ENCODE results near the gene IRAK2.
"Not testable (repeated sequence)": the region's sequence is repeated elsewhere in the genome, so short reads cannot be mapped to it uniquely, and the experiment has no call there.

IRAK2 gene

DNA sequence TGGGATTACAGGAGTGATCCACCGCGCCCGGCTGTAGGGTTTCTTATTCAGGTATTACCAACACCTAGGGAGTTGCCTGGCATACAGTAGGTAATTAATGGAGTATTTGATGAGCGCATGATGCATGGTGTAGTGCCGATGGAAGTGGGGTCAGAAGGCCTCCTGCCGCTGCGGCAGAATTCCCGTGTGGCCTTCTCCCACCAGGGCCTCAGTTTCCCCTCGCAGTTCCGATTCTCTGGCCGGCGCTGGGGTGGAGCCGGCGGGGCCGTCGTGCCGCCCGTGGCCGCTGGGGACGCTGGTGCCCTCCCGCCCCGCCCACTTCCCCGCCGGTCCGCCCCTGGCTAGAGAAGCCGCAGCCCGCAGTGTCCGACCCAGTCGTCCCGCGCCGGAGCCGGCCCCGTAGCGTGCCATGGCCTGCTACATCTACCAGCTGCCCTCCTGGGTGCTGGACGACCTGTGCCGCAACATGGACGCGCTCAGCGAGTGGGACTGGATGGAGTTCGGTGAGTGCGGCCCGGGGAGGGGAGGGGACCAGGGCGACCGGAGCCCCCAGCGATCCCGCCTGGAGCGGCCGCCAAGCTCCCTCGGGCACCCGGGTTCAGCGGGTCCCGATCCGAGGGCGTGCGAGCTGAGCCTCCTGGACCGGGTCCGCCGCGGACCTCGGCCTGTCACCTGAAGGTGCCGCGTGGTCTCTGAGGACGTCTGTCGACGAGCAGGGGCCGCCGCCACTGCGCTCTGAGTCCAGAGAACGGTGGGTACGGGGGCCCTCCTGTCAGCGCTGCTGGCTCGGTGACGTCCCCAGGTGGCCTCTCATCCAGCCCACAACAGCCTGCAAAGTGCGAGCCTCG, at the start of gene IRAK2:
Gene IRAK2 (plus strand): TSS at position 374 of the 848 bp plus-strand sequence. CDS start 36 bp downstream, at position 410.
- peak within 1 kb of the TSS; percentile 65 for H3K9ac ChIP-seq (ENCODE audit: low read length)
- H3K27me3 ChIP-seq (ENCODE audit: control insufficient read depth, insufficient read depth, low read length) = peaks cover 6% of the 10 kb centered on the region
- no peaks in the 10 kb centered on the region for H3K36me3 ChIP-seq (ENCODE audit: control insufficient read depth, insufficient read depth, low read length)
- no peaks in the 10 kb centered on the region for H3K4me1 ChIP-seq (ENCODE audit: control insufficient read depth, insufficient read depth, low read length)
- H3K27ac ChIP-seq (ENCODE audit: low read depth, low read length) = no peak within 1 kb of the TSS
- H3K4me3 ChIP-seq (ENCODE audit: low read depth, low read length) = peak within 1 kb of the TSS; percentile 86
- peaks cover 17% of the 10 kb centered on the region for H3K9me3 ChIP-seq (ENCODE audit: control insufficient read depth, insufficient read depth, low read depth, low read length)

DNA sequence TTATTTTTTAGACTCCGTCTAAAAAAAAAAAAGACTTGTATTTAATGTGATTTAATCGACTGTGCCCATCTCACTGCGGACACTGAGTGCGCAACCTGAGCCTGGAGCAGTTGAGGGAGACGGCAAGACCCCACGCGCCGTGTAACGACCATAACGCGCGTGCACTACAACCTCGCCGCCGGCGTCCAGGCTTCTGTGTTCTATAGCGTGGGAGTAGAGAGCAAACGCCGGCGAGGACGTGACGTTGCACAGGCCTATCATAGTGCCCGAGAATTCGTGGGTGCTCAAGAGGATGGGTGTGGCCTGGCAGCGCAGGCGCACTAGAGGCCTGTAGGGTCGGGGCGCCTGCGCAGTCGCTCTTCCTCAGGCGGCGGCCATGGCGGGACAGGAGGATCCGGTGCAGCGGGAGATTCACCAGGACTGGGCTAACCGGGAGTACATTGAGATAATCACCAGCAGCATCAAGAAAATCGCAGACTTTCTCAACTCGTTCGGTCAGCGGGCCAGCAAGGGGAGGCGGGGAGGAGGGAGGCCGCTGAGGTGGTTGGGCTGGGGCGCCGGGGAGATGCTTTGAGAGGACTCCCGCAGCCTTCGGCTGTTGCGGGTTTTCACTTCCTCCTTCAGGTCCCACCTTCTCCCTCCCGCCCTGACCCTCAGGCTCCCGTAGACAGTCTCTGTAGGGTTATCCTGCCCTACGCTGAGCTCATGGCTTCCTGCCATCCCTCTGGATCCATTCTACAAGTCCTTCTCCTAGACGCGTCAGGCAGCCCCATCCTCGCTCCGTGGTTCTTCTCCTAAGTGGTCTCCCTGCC, 49.2 kb upstream of the IRAK2 start, which contains the start of gene BRK1:
Gene BRK1 (plus strand): TSS at position 350 of the 812 bp plus-strand sequence. CDS start 27 bp downstream, at position 377.
- Histone ChIP-seq H3K36me3 (ENCODE audit: control insufficient read depth, insufficient read depth, low read length) (peaks cover 8% of the 10 kb centered on the region; the same call in 1 of the 2 replicates), H3K27me3 (ENCODE audit: control insufficient read depth, insufficient read depth, low read length) (no peaks in the 10 kb centered on the region), H3K27ac (ENCODE audit: low read depth, low read length) (peak within 1 kb of the TSS; percentile 72), H3K4me3 (ENCODE audit: low read depth, low read length) (peak within 1 kb of the TSS; percentile 97), H3K4me1 (ENCODE audit: control insufficient read depth, insufficient read depth, low read length) (peaks cover 6% of the 10 kb centered on the region; the same call in 1 of the 2 replicates), H3K9ac (ENCODE audit: low read length) (peak within 1 kb of the TSS; percentile 84), H3K9me3 (ENCODE audit: control insufficient read depth, insufficient read depth, low read depth, low read length) (no peaks in the 10 kb centered on the region)

DNA sequence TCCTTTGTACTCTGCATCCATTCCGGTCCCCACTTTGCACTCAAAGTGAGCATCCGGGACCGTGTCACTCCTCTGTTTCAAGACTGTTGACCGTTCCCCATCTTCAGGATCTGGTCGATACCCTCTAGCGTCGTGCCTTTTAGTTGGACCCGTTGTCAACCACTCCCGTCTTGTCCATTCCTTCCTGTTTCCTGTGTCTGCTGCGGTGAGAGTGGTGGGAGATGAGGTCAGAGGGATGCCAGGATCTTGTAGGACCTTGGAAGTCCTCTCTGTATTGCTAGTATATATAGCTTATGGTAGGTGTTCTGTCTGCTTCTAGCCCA, 48.6 kb upstream of the IRAK2 start:
- peak overlapping the region; percentile 97 for H3K4me3 ChIP-seq (ENCODE audit: low read depth, low read length)
- peak overlapping the region; percentile 84 for H3K9ac ChIP-seq (ENCODE audit: low read length)
- H3K27me3 ChIP-seq (ENCODE audit: control insufficient read depth, insufficient read depth, low read length) = no peaks in the 10 kb centered on the region
- H3K9me3 ChIP-seq (ENCODE audit: control insufficient read depth, insufficient read depth, low read depth, low read length) = no peaks in the 10 kb centered on the region
- H3K27ac ChIP-seq (ENCODE audit: low read depth, low read length) = no peak overlapping the region
- H3K36me3 ChIP-seq (ENCODE audit: control insufficient read depth, insufficient read depth, low read length) = peaks cover 13% of the 10 kb centered on the region
- H3K4me1 ChIP-seq (ENCODE audit: control insufficient read depth, insufficient read depth, low read length) = peaks cover 6% of the 10 kb centered on the region; the same call in 1 of the 2 replicates

- peaks cover 17% of the 10 kb centered on the region for H3K36me3 ChIP-seq (ENCODE audit: control insufficient read depth, insufficient read depth, low read length)
- H3K27ac ChIP-seq (ENCODE audit: low read depth, low read length) = no peak overlapping the region
- H3K27me3 ChIP-seq (ENCODE audit: control insufficient read depth, insufficient read depth, low read length) = no peaks in the 10 kb centered on the region
- no peak overlapping the region for H3K9ac ChIP-seq (ENCODE audit: low read length)
- peak overlapping the region; percentile 97 for H3K4me3 ChIP-seq (ENCODE audit: low read depth, low read length)
- H3K4me1 ChIP-seq (ENCODE audit: control insufficient read depth, insufficient read depth, low read length) = peaks cover 6% of the 10 kb centered on the region; the same call in 1 of the 2 replicates
- H3K9me3 ChIP-seq (ENCODE audit: control insufficient read depth, insufficient read depth, low read depth, low read length) = no peaks in the 10 kb centered on the region
Measured at GRCh38 chr3:10116928-10117327, 47.8 kb upstream of the IRAK2 start.

DNA sequence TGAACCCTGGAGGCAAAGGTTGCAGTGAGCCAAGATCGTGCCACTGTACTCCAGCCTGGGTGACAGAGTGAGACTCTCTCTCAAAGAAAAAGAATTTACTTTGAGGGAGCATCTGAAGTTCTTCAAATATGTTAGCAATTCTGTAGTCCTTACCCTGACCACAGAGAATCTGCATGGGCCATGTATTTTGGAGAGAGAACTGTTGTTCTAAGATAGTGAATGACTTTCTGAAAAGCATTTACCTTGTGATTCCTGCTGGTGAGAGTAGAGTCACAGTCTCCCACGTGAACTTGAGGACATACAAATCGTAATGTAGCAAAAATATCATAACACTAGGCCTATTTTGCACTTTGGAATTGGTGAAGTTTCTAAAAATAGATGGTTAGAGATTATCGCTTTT, 45.3 kb upstream of the IRAK2 start:
- H3K9me3 ChIP-seq (ENCODE audit: control insufficient read depth, insufficient read depth, low read depth, low read length) = no peaks in the 10 kb centered on the region

DNA sequence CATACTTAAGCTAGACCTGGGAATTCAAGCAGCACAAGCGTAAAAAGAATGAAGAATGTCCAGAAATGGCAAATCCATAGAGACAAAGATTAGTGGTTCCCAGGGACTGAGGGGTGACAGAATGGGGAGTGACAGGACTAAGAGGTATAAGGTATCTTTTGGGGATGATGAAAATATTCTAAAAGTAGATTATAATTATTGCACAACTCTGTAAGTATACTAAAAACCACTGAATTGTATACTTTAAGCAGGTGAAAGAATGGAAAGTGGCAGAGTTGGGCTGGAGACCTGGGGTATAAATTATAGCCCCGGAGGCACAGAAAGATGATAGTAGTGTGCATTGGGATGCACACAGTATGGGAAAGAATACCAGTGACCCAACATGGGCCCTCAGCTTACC, 43.7 kb upstream of the IRAK2 start:
- H3K9ac ChIP-seq (ENCODE audit: low read length) = no peak overlapping the region
- H3K27ac ChIP-seq (ENCODE audit: low read depth, low read length) = no peak overlapping the region
- H3K27me3 ChIP-seq (ENCODE audit: control insufficient read depth, insufficient read depth, low read length) = no peaks in the 10 kb centered on the region
- no peak overlapping the region for H3K4me3 ChIP-seq (ENCODE audit: low read depth, low read length)
- H3K4me1 ChIP-seq (ENCODE audit: control insufficient read depth, insufficient read depth, low read length) = peaks cover 6% of the 10 kb centered on the region; the same call in 1 of the 2 replicates
- H3K36me3 ChIP-seq (ENCODE audit: control insufficient read depth, insufficient read depth, low read length) = peaks cover 33% of the 10 kb centered on the region
- H3K9me3 ChIP-seq (ENCODE audit: control insufficient read depth, insufficient read depth, low read depth, low read length) = no peaks in the 10 kb centered on the region

More for the DNA sequence above, 45.3 kb upstream of the IRAK2 start:
- no peak overlapping the region for H3K4me3 ChIP-seq (ENCODE audit: low read depth, low read length)
- H3K4me1 ChIP-seq (ENCODE audit: control insufficient read depth, insufficient read depth, low read length) = peaks cover 6% of the 10 kb centered on the region; the same call in 1 of the 2 replicates
- H3K36me3 ChIP-seq (ENCODE audit: control insufficient read depth, insufficient read depth, low read length) = peaks cover 17% of the 10 kb centered on the region
- no peak overlapping the region for H3K27ac ChIP-seq (ENCODE audit: low read depth, low read length)
- H3K9ac ChIP-seq (ENCODE audit: low read length) = no peak overlapping the region
- no peaks in the 10 kb centered on the region for H3K27me3 ChIP-seq (ENCODE audit: control insufficient read depth, insufficient read depth, low read length)

- H3K36me3 ChIP-seq (ENCODE audit: control insufficient read depth, insufficient read depth, low read length) = peaks cover 47% of the 10 kb centered on the region
- H3K9ac ChIP-seq (ENCODE audit: low read length) = no peak overlapping the region
- H3K27ac ChIP-seq (ENCODE audit: low read depth, low read length) = no peak overlapping the region
- H3K4me3 ChIP-seq (ENCODE audit: low read depth, low read length) = no peak overlapping the region
- no peaks in the 10 kb centered on the region for H3K4me1 ChIP-seq (ENCODE audit: control insufficient read depth, insufficient read depth, low read length)
- H3K9me3 ChIP-seq (ENCODE audit: control insufficient read depth, insufficient read depth, low read depth, low read length) = no peaks in the 10 kb centered on the region
- H3K27me3 ChIP-seq (ENCODE audit: control insufficient read depth, insufficient read depth, low read length) = no peaks in the 10 kb centered on the region
Measured at GRCh38 chr3:10122724-10123123, 42.0 kb upstream of the IRAK2 start.

- H3K36me3 ChIP-seq (ENCODE audit: control insufficient read depth, insufficient read depth, low read length); H3K4me3 ChIP-seq (ENCODE audit: low read depth, low read length); H3K9ac ChIP-seq (ENCODE audit: low read length); H3K4me1 ChIP-seq (ENCODE audit: control insufficient read depth, insufficient read depth, low read length); H3K27ac ChIP-seq (ENCODE audit: low read depth, low read length); H3K9me3 ChIP-seq (ENCODE audit: control insufficient read depth, insufficient read depth, low read depth, low read length); H3K27me3 ChIP-seq (ENCODE audit: control insufficient read depth, insufficient read depth, low read length): not testable (repeated sequence)
Measured at GRCh38 chr3:10135872-10136271, 28.8 kb upstream of the IRAK2 start.

- Histone ChIP-seq H3K9me3 (ENCODE audit: control insufficient read depth, insufficient read depth, low read depth, low read length) (no peaks in the 10 kb centered on the region), H3K4me1 (ENCODE audit: control insufficient read depth, insufficient read depth, low read length) (no peaks in the 10 kb centered on the region), H3K4me3 (ENCODE audit: low read depth, low read length) (no peak overlapping the region), H3K36me3 (ENCODE audit: control insufficient read depth, insufficient read depth, low read length) (no peaks in the 10 kb centered on the region), H3K27ac (ENCODE audit: low read depth, low read length) (no peak overlapping the region), H3K27me3 (ENCODE audit: control insufficient read depth, insufficient read depth, low read length) (no peaks in the 10 kb centered on the region), H3K9ac (ENCODE audit: low read length) (no peak overlapping the region)
Measured at GRCh38 chr3:10136426-10137005, 28.2 kb upstream of the IRAK2 start.

DNA sequence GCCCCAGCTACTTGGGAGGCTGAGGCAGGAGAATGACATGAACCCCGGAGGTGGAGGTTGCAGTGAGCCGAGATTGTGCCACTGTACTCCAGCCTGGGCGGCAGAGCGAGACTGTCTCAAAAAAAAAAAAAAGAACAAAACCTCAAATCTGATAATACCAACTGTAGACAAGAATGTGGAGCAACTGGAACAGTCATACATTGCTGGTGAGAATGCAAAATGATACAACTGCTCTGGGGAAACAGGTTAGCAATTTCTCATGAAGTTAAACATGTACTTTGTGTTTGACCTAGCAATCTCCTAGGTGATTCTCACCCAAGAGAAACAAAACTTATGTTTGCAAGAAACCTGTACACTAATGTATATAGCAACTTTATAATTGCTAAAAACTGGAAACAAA, 27.5 kb upstream of the IRAK2 start:
- no peak overlapping the region for H3K27ac ChIP-seq (ENCODE audit: low read depth, low read length)
- H3K4me1 ChIP-seq (ENCODE audit: control insufficient read depth, insufficient read depth, low read length) = no peaks in the 10 kb centered on the region
- H3K4me3 ChIP-seq (ENCODE audit: low read depth, low read length) = no peak overlapping the region
- no peak overlapping the region for H3K9ac ChIP-seq (ENCODE audit: low read length)
- no peaks in the 10 kb centered on the region for H3K36me3 ChIP-seq (ENCODE audit: control insufficient read depth, insufficient read depth, low read length)
- H3K9me3 ChIP-seq (ENCODE audit: control insufficient read depth, insufficient read depth, low read depth, low read length) = no peaks in the 10 kb centered on the region
- no peaks in the 10 kb centered on the region for H3K27me3 ChIP-seq (ENCODE audit: control insufficient read depth, insufficient read depth, low read length)

Measured in HUES6 (cell line).